Psoas muscle (tissue), 8 donors: ENCODE measurements around the gene CFAP221. TPM values are rescaled to one million over a fixed set of nuclear protein-coding genes. Genes with fewer than 3 reads are reported as not detected.

ENCODE experiments used
- ATAC-seq, 4 donors: fragments of 200-7000 bp; cut with Tn5 transposase; one replicate each; pipeline ENCODE4 v1.9.1; 2020; ENCODE audit warnings: moderate library complexity in 3 of 4, mild to moderate bottlenecking in 2 of 4
- DNase-seq, 2 donors: peaks; one replicate each; pipeline ENCODE4 v3.0.0-alpha.2; 2020
- H3K27ac ChIP-seq: fragments of 200-600 bp; one replicate; pipeline ENCODE4 v1.8.0; 2022
- H3K27me3 ChIP-seq, 3 donors: fragments of 200-600 bp in 1 of 3; one replicate each; pipeline versions ENCODE4 v1.6.1 to v1.8.0; 2013 to 2022; ENCODE audit warnings: low read length in 2 of 3, mild to moderate bottlenecking in 2 of 3, moderate library complexity in 1 of 3; ENCODE audit not compliant: insufficient read depth in 3 of 3
- H3K36me3 ChIP-seq, 2 donors: fragments of 200-600 bp in 1 of 2; one replicate each; pipeline versions ENCODE4 v1.6.1 to v1.8.0; 2013 to 2022; ENCODE audit warnings: low read depth in 1 of 2, mild to moderate bottlenecking in 1 of 2, moderate library complexity in 1 of 2; ENCODE audit not compliant: insufficient read depth in 1 of 2
- H3K4me1 ChIP-seq: fragments of 200-600 bp; one replicate; pipeline ENCODE4 v1.8.0; 2022
- H3K4me3 ChIP-seq: fragments of 200-600 bp; one replicate; pipeline ENCODE4 v1.8.0; 2022; ENCODE audit warnings: mild to moderate bottlenecking
- H3K9me3 ChIP-seq: fragments of 200-600 bp; one replicate; pipeline ENCODE4 v1.8.0; 2022
- WGBS, 3 donors: extraction: QIAGEN DNeasy Blood & Tissue Kit; methylation state at CpG; one replicate each; pipeline versions ENCODE4 v1.1.6 to v1.1.7; 2013; 5-methylcytosine and 5-hydroxymethylcytosine counted together
- intact Hi-C, 2 donors: fragments of 100-400 bp; cut with DNase I; formaldehyde crosslinking; loops; one replicate each; pipeline versions ENCODE4 v1.11.0 to v1.14.2; 2022
- polyA plus RNA-seq, 3 donors: library from polyadenylated mRNA; stranded (reverse); fragments of 200-250 nt; gene quantifications; one replicate each; pipeline ENCODE4 v1.2.3, GENCODE V29; 2013
- total RNA-seq, 4 donors: library from RNA; stranded (reverse); fragmentation: NEBNext Ultra II Directional in 2 of 4; extraction: Animal tissue kit (Norgen Biotek cat#: 25700) in 2 of 4; gene quantifications; one replicate each; pipeline versions ENCODE4 v1.2.1 to v1.2.4, GENCODE V29; 2021 to 2023
- TF ChIP-seq, protein P1 (sequence below): fragments of 200-600 bp; IDR thresholded peaks from one replicate; pipeline ENCODE4 v1.8.0; 2022; ENCODE audit warnings: antibody characterized with exemption
- donor health status: healthy with polysubstance abuse.
- donor health status: DM: no; HTN: no; CAD: no; lungs with moderate emphysema.
- donor health status: Bipolar disorder and iron deficiency.
- donor health status: healthy.
- donor health status: DM: yes; HTN: yes; CAD: no.
- donor health status: DM: no; HTN: no; CAD: no.
- donor health status: DM: no; HTN: no; CAD: no.
- donor health status: DM: yes; HTN: yes; CAD: no.

CFAP221 gene
- total and polyA plus RNA-seq, 7 donors: 0.36 to 0.88 TPM; not detected in 5

DNA sequence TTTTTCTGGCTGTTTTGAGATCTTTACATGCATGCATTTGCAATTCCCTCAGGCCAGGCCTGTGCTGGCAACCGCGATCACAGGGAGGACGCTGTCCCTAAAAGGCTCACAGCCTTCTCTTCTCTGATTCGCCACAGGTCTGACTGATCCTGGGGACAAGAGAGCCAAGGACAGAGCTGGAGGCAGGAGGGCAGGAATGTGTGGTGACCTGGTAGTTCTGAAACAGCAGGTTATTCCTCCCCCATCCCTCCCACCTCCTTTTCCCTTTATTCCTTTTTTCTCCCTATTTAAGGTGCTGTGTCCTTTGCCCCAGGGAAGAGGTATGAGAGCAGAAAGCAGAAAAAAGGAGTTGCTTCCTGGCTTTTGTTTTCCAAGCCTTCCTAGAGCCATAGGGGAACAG is 156.6 kb downstream of the CFAP221 start:
- ATAC-seq: no peak
- Histone ChIP-seq H3K27ac (no peak overlapping the region), H3K36me3 (no peaks in the 10 kb centered on the region), H3K4me3 (no peak overlapping the region), H3K27me3 (no peaks in the 10 kb centered on the region), H3K4me1 (peaks cover 5% of the 10 kb centered on the region), H3K9me3 (peaks cover 3% of the 10 kb centered on the region)
- no peak for DNase-seq
- TF ChIP-seq, protein P1, sequence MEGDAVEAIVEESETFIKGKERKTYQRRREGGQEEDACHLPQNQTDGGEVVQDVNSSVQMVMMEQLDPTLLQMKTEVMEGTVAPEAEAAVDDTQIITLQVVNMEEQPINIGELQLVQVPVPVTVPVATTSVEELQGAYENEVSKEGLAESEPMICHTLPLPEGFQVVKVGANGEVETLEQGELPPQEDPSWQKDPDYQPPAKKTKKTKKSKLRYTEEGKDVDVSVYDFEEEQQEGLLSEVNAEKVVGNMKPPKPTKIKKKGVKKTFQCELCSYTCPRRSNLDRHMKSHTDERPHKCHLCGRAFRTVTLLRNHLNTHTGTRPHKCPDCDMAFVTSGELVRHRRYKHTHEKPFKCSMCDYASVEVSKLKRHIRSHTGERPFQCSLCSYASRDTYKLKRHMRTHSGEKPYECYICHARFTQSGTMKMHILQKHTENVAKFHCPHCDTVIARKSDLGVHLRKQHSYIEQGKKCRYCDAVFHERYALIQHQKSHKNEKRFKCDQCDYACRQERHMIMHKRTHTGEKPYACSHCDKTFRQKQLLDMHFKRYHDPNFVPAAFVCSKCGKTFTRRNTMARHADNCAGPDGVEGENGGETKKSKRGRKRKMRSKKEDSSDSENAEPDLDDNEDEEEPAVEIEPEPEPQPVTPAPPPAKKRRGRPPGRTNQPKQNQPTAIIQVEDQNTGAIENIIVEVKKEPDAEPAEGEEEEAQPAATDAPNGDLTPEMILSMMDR: no peak
- 67 to 86% (median 75%) methylated on average over 4 of the region's 4 CpGs for WGBS, 3 donors
- intact Hi-C loops: loop anchor here (5.0 kb wide), 3 partner anchors 51 to 471 kb away; no protein-coding TSS in a partner anchor

DNA sequence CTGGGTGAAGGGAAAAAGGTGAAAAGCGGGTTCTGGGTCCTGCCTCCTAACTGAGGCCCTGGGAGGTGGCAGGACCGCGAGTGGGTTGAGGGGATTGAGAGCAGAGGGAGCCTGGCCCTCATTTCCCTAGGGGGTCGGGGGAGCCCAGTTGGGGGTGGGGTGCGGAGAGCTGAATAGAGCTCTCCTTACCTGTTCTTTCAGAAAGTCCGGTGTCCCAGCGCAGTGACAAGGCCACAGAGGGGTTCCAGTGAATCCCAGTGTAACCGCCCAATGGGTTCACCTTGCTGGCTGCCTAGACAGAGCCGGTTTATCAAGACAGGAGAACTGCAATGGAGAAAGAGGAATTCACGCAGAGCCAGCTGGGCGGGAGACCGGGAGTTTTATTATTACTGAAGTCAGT is 157.1 kb downstream of the CFAP221 start:
- no peak overlapping the region for H3K4me3 ChIP-seq
- no peak overlapping the region for H3K27ac ChIP-seq
- ATAC-seq: no peak
- intact Hi-C loops: loop anchor here (5.0 kb wide), 3 partner anchors 51 to 471 kb away; no protein-coding TSS in a partner anchor
- 70 to 81% (median 73%) methylated on average over 12 of the region's 12 CpGs for WGBS, 3 donors
- no peak for DNase-seq
- H3K4me1 ChIP-seq: peaks cover 5% of the 10 kb centered on the region
- peaks cover 3% of the 10 kb centered on the region for H3K9me3 ChIP-seq
- TF ChIP-seq, protein P1: no peak
- H3K36me3 ChIP-seq: no peaks in the 10 kb centered on the region
- no peaks in the 10 kb centered on the region for H3K27me3 ChIP-seq

- Histone ChIP-seq H3K4me3 (no peak overlapping the region), H3K27ac (no peak overlapping the region), H3K9me3 (peaks cover 3% of the 10 kb centered on the region), H3K4me1 (peaks cover under 1% of the 10 kb centered on the region), H3K36me3 (no peaks in the 10 kb centered on the region), H3K27me3 (no peaks in the 10 kb centered on the region)
- ATAC-seq (no peak), DNase-seq (no peak)
- intact Hi-C loops: loop anchor here (2.0 to 5.0 kb wide), 4 partner anchors 50 to 470 kb away; no protein-coding TSS in a partner anchor
- WGBS, 3 donors: 62 to 74% (median 74%) methylated on average over 2 of the region's 2 CpGs
- TF ChIP-seq, protein P1: no peak
Observed at GRCh38 chr2:119702203-119702917, 158.1 kb downstream of the CFAP221 start.

DNA sequence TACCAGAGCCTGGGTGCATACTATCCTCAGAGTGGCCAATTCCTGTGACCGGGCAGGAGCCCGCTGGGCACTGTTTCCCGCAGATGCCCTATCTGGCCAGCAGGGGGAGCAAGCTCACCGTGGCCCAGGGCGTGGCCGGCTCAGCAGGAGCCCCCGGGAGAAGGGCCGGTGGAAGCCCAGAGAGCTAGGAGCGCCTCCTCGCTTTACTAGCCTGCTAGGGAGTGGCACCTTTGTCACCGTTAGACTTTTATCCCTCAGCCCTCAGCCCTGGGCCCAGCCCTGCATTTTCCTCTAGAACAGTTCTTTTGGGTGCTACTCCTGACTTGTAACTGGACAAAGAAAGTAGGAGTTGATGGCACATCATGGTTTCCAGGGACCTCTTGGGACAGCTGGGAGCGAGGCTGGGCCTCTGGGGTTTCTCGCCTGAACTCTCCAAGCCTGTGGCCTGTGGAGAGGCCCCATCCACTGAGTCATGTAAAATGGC is 158.7 kb downstream of the CFAP221 start:
- no peaks in the 10 kb centered on the region for H3K36me3 ChIP-seq
- DNase-seq (peak; percentile 69 to 80), ATAC-seq (peak; percentile 96 to 99 (median 96))
- intact Hi-C loops: loop anchor here (1.0 to 5.0 kb wide), 5 partner anchors 49 to 470 kb away; no protein-coding TSS in a partner anchor
- TF ChIP-seq, protein P1: peak; percentile 96
- peaks cover 3% of the 10 kb centered on the region for H3K9me3 ChIP-seq
- 16 to 18% (median 17%) methylated on average over 13 of the region's 13 CpGs for whole genome bisulfite sequencing, 3 donors
- H3K4me3 ChIP-seq: no peak overlapping the region
- no peaks in the 10 kb centered on the region for H3K4me1 ChIP-seq
- H3K27me3 ChIP-seq: no peaks in the 10 kb centered on the region
- no peak overlapping the region for H3K27ac ChIP-seq
